Thyroid gland (tissue), 4 donors: ENCODE results near the gene ZMYND19.

Experiments used
- CTCF ChIP-seq, 6 experiments: fragments of 200-600 bp in 3 of 6; fragments of 450-650 bp in 3 of 6; sonication (generic) in 3 of 6; IDR thresholded peaks; one replicate each; pipeline ENCODE4 v1.5.1; 2016 to 2019; ENCODE audit warnings: antibody characterized with exemption in 6 of 6, mild to moderate bottlenecking in 2 of 6, inconsistent platforms in 1 of 6, moderate library complexity in 1 of 6
- POLR2A ChIP-seq, 2 donors: fragments of 450-650 bp; IDR thresholded peaks; one replicate each; pipeline ENCODE4 v1.6.1; 2017; ENCODE audit warnings: antibody characterized with exemption in 2 of 2, mild to moderate bottlenecking in 2 of 2, moderate library complexity in 1 of 2

- TF ChIP-seq POLR2A (IDR thresholded peaks at IDR 0.05) (no peak), CTCF (IDR thresholded peaks at IDR 0.05) (no peak)
Measured at GRCh38 chr9:137592767-137593166, 2.5 kb upstream of the ZMYND19 start.
